ENCODE measurements around the gene KCTD13.

KCTD13 gene

GRCh38 chr16:29878172-29878571 is 47.9 kb downstream of the KCTD13 start:
- no peak for TF ChIP-seq CTCF (IDR thresholded peaks at IDR 0.05)
- Histone ChIP-seq H3K4me1 (ENCODE audit: control insufficient read depth in 1 of 2, insufficient read depth in 1 of 2, low read depth in 1 of 2, low read length in 1 of 2) (peaks cover 9 to 14% of the 10 kb centered on the region in 2 experiments), H3K27ac (no peak overlapping the region), H3K27me3 (peaks cover 51% of the 10 kb centered on the region), H3K36me3 (no peaks in the 10 kb centered on the region), H3K4me3 (ENCODE audit: low read depth in 1 of 2, low read length in 1 of 2) (no peak overlapping the region), H3K9me3 (no peaks in the 10 kb centered on the region)

DNA sequence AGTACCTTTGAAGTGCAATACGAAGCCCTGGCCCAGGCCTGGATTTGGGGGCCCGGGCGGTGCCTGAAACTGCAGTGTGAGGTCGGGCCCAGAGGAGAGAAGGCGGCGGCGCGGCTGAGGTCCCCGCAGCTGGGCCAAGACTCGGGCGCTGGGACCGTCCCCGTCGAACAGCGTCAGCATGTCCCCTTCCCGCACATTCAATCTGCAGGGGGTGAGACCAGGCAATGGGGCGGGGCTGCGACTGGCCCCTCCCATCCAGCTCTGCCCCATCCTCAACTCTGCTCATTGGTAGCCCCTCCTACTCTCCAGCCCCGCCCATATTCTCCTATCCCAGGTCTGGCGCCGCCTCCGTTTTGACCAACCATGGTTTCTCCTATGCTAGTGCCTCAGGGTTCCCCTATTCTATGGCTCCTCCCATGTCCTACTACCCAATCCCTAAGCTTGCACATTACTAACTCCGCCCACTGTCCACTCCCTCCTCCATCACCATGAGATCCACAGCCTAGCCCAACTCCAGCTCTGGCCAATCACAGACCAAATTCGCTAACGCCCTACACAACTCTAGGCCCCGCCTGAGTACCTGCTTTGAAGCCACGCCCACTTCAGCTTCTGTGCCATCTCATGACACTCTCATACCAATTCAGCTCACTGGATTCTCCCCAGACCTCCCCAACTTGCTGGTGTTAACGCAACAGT is 48.6 kb downstream of the KCTD13 start:
- Histone ChIP-seq H3K27me3 (peaks cover 51% of the 10 kb centered on the region), H3K4me3 (ENCODE audit: low read depth in 1 of 2, low read length in 1 of 2) (peak overlapping the region in 1 of 2 experiments; percentile 2), H3K9me3 (no peaks in the 10 kb centered on the region), H3K4me1 (ENCODE audit: control insufficient read depth in 1 of 2, insufficient read depth in 1 of 2, low read depth in 1 of 2, low read length in 1 of 2) (peaks cover 9 to 14% of the 10 kb centered on the region in 2 experiments), H3K36me3 (no peaks in the 10 kb centered on the region), H3K27ac (no peak overlapping the region)
- no peak for TF ChIP-seq CTCF (IDR thresholded peaks at IDR 0.05)

DNA sequence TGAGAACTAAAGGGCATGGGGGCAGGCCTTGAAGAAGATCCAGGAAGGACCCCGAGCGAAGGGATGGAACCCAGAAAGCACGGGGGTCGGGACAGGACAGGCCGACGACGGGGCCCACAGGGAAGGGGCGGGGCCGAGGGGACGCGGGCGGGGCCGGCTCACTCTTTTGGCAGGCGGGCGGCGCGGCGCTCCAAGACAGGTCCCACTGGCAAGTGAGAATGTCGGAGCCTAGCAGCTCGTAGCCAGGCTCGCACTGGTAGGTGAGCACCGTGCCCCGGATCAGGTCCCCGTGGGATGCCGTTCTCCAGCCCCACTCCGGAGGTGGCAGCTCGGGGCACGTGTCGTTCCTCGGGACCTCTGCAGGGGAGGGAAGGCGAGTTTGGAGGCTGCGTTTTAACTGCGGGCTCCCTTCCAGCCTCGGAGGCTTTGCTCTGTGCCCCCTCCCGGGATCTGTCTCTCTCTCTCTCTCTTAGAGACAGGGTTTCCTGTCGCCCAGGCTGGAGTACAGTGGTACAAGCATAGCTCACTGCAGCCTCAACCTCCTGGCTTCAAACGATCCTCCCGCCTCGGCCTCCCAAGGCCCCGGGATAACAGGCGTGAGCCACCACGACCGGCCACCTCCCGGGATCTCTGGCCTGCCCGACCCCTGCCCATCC is 49.3 kb downstream of the KCTD13 start:
- Histone ChIP-seq H3K4me1 (ENCODE audit: control insufficient read depth in 1 of 2, insufficient read depth in 1 of 2, low read depth in 1 of 2, low read length in 1 of 2) (peaks cover 9 to 14% of the 10 kb centered on the region in 2 experiments), H3K9me3 (no peaks in the 10 kb centered on the region), H3K36me3 (no peaks in the 10 kb centered on the region), H3K27ac (no peak overlapping the region), H3K27me3 (peaks cover 51% of the 10 kb centered on the region), H3K4me3 (ENCODE audit: low read depth in 1 of 2, low read length in 1 of 2) (peak overlapping the region; percentile 31 to 36)
- no peak for TF ChIP-seq CTCF (IDR thresholded peaks at IDR 0.05)

DNA sequence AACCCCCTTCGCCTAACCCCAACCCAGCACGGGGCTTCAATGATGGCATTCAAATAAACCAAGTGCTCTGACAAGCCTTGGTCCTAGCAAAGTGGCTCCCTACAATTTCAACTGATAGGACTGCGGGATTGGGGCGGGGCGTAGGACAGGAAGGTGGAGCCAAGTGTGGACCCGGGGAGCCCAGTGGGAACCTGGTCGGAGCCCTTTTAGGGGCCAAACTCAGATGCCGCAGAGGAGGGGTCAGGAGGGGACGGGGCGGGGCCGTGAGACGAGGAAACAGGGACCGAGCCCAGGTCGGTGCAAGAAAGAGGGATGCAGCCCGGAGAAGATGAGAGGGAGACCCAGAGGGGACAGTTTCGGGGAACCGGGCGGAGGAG is 49.8 kb downstream of the KCTD13 start:
- H3K4me3 ChIP-seq (ENCODE audit: low read depth in 1 of 2, low read length in 1 of 2), result peak overlapping the region; percentile 31 to 36
- peaks cover 51% of the 10 kb centered on the region for H3K27me3 ChIP-seq
- no peak overlapping the region for H3K27ac ChIP-seq
- TF ChIP-seq CTCF (IDR thresholded peaks at IDR 0.05), result no peak
- no peaks in the 10 kb centered on the region for H3K9me3 ChIP-seq
- H3K4me1 ChIP-seq (ENCODE audit: control insufficient read depth in 1 of 2, insufficient read depth in 1 of 2, low read depth in 1 of 2, low read length in 1 of 2), result peaks cover 9 to 14% of the 10 kb centered on the region in 2 experiments
- no peaks in the 10 kb centered on the region for H3K36me3 ChIP-seq

- Histone ChIP-seq H3K27me3 (peaks cover 51% of the 10 kb centered on the region), H3K4me3 (ENCODE audit: low read depth in 1 of 2, low read length in 1 of 2) (no peak overlapping the region), H3K4me1 (ENCODE audit: control insufficient read depth in 1 of 2, insufficient read depth in 1 of 2, low read depth in 1 of 2, low read length in 1 of 2) (peaks cover 9 to 14% of the 10 kb centered on the region in 2 experiments), H3K9me3 (no peaks in the 10 kb centered on the region), H3K27ac (no peak overlapping the region), H3K36me3 (no peaks in the 10 kb centered on the region)
- TF ChIP-seq CTCF (IDR thresholded peaks at IDR 0.05), result no peak
Observed at GRCh38 chr16:29875206-29875605, 50.8 kb downstream of the KCTD13 start.

All from neutrophil (primary cell).